Measurements from ENCODE around the gene PLSCR5.

- TF ChIP-seq, protein P1, sequence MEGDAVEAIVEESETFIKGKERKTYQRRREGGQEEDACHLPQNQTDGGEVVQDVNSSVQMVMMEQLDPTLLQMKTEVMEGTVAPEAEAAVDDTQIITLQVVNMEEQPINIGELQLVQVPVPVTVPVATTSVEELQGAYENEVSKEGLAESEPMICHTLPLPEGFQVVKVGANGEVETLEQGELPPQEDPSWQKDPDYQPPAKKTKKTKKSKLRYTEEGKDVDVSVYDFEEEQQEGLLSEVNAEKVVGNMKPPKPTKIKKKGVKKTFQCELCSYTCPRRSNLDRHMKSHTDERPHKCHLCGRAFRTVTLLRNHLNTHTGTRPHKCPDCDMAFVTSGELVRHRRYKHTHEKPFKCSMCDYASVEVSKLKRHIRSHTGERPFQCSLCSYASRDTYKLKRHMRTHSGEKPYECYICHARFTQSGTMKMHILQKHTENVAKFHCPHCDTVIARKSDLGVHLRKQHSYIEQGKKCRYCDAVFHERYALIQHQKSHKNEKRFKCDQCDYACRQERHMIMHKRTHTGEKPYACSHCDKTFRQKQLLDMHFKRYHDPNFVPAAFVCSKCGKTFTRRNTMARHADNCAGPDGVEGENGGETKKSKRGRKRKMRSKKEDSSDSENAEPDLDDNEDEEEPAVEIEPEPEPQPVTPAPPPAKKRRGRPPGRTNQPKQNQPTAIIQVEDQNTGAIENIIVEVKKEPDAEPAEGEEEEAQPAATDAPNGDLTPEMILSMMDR (IDR thresholded peaks at IDR 0.05), result no peak
- no peak for TF ChIP-seq POLR2A (IDR thresholded peaks at IDR 0.05)
These were observed 45.8 kb downstream of the PLSCR5 start for GRCh38 chr3:146559388-146559787.

All from lower leg skin (tissue), 3 donors.